Germinal center (tissue), 1 donor: ENCODE measurements around the gene SPRR5.

Experiments
- DNase-seq: peaks from one replicate; pipeline ENCODE4 v3.0.0; 2012; ENCODE audit warnings: mixed read lengths, low spot score

SPRR5 gene

GRCh38 chr1:152983234-152983633, 36.2 kb downstream of the SPRR5 start:
- no peak for DNase-seq

GRCh38 chr1:152983743-152984142, 36.7 kb downstream of the SPRR5 start, which contains the start of gene SPRR1A:
Gene SPRR1A (plus strand): TSS chr1:152984081. CDS start chr1:152985231, 1,150 bp downstream.
- no peak for DNase-seq

GRCh38 chr1:152986578-152986977, 39.6 kb downstream of the SPRR5 start:
- DNase-seq: no peak

- DNase-seq: no peak
Measured at GRCh38 chr1:152993186-152993585, 46.2 kb downstream of the SPRR5 start.

GRCh38 chr1:152995842-152996241, 48.8 kb downstream of the SPRR5 start:
- DNase-seq: no peak

GRCh38 chr1:152996633-152997400, 49.8 kb downstream of the SPRR5 start:
- DNase-seq: no peak

- DNase-seq: no peak
Measured at GRCh38 chr1:152997901-152998300, 50.9 kb downstream of the SPRR5 start.

- DNase-seq: no peak
Measured at GRCh38 chr1:152998476-152998875, 51.5 kb downstream of the SPRR5 start.
